ENCODE data around the gene USP44.
"Not testable (repeated sequence)": the region's sequence is repeated elsewhere in the genome, so short reads cannot be mapped to it uniquely, and the experiment has no call there.

Gene USP44

DNA sequence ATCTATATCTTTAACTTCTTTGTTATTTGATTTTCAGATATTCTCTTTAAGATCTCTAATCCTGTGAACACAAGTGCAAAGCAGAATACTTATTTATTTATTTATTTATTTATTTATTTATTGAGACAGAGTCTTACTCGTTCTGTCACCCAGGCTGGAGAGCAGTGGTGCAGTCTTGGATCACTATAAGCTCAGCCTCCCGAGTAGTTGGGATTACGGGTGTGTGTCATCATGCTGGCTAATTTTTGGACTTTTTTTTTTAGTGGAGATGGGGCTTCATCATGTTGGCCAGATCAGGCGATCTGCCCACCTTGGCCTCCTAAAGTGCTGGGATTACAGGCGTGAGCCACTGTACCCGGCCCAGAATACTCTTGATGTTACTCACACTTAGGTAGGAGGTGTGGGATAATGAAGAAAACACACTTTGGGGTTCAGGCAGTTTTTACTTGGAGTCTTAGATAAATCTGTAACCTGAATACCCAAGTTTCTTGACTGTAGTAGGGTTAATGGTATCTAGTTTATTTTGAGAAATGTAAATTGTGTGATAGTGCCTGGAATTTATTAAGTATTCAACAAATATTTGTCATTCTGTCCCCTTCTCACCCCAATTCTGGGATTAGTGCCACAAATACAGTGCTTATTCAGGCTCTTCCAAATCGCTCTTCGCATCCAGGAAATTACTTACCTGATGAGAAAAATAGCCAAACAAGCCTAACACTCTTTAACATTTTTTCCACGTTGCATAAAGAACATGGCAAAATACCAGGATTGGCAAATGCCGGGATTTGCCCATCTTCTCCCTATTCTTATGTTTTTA lies 44.4 kb downstream of the USP44 start:
- DNase-seq (ENCODE audit: low spot score), result no peak

DNA sequence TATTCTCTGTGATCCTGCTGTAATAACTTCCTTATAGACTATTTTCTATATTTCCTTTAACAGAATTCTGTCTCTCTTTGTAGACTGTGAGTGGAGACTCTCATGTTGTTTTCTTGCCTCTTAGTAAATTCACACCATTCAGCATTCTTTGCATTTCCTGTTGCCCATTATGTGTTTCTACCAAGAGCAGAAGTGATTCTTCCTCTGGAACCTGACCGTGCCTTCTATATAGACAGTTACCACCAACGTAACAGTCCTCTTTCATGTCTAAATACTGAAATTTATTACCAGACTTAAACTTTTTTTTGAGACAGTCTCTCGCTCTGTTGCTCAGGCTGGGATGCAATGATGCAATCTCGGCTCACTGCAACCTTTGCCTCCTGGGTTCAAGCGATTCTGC lies 46.2 kb downstream of the USP44 start:
- DNase-seq (ENCODE audit: low spot score), result no peak

GRCh38 chr12:95504140-95504539 lies 47.1 kb downstream of the USP44 start:
- no peak for DNase-seq (ENCODE audit: low spot score)

GRCh38 chr12:95499772-95500171 lies 51.5 kb downstream of the USP44 start:
- DNase-seq (ENCODE audit: low spot score), result no peak

GRCh38 chr12:95498968-95499367 lies 52.3 kb downstream of the USP44 start:
- DNase-seq (ENCODE audit: low spot score), result no peak

DNA sequence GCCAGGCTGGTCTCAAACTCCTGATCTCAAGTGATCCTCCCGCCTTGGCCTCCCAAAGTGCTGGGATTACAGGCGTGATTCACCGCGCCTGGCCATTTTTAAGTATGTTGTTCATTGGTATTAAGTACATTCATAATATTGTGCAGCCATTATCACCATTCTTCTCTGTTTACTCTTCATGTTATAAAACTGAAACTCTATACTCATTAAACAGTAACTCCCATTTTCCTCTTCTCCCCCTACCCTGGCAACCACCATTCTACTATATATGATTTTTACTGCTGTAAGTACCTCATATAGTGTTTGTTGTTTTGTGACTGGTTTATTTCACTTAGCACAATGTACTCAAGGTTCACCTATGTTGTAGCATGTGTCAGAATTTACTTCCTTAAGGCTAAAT lies 54.2 kb downstream of the USP44 start:
- DNase-seq (ENCODE audit: low spot score), result no peak

DNA sequence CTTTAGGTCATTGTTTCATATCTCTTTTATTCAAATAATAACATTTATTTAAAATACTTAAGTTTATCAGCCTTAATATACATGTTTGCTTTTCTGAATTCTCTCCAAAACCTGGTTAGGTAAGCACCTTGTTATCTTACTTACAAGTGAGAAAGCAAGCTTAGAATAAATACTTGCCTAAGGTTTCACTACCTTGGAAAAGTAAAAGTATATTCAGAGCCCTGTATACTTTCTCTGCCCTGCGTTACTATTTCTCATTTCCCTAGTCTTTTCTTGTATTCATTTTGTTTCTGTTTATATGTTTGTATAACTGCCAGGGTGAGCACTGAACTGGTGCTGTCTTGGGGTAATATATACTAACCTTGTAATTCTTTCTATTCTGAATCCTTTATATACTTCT lies 55.8 kb downstream of the USP44 start:
- DNase-seq (ENCODE audit: low spot score), result no peak

- no peak for DNase-seq (ENCODE audit: low spot score)
Observed at GRCh38 chr12:95494888-95495287, 56.4 kb downstream of the USP44 start.

DNA sequence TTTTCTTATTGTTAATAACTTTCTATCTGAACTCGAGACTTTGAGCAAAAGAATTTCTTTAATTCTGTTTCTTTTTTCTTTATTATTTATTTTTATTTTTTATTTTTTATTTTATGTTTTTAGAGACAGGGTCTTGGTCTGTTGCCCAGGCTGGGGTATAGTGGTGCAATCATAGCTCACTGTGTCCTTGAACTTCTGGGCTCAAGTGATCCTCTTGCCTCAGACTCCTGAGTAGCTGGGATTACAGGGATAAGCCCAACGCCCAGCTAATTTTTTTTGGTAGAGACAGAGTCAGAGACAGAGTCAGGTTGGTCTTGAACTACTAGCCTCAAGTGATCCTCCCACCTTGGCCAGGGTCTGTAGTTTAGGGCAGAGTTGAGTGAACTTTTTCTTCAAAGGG lies 58.8 kb downstream of the USP44 start:
- no peak for DNase-seq (ENCODE audit: low spot score)

- DNase-seq (ENCODE audit: low spot score), result no peak
Observed at GRCh38 chr12:95487024-95487423, 64.3 kb downstream of the USP44 start.

- DNase-seq (ENCODE audit: low spot score), result no peak
Observed at GRCh38 chr12:95484524-95484923, 66.8 kb downstream of the USP44 start.

DNA sequence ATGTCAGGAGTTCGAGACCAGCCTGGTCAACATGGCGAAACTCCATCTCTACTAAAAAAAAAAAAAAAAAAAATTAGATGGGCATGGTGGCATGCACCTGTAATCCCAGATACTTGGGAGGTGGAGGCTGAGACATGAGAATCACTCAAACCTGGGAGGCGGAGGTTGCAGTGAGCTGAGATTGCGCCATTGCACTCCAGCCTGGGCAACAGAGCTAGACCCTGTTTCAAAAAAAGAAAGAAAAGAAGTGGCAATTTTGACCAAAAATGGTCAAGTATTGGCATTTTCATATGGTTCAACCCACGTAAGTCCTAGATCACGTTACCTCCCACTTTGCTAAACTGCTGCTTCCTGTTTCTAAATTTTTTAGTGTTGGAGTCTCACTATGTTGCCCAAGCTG lies 68.7 kb downstream of the USP44 start:
- DNase-seq (ENCODE audit: low spot score), result not testable (repeated sequence)

GRCh38 chr12:95481888-95482287 lies 69.4 kb downstream of the USP44 start:
- DNase-seq (ENCODE audit: low spot score), result no peak

GRCh38 chr12:95481072-95481471 lies 70.2 kb downstream of the USP44 start:
- DNase-seq (ENCODE audit: low spot score), result no peak

- no peak for DNase-seq (ENCODE audit: low spot score)
Observed at GRCh38 chr12:95480230-95480629, 71.0 kb downstream of the USP44 start.

GRCh38 chr12:95474660-95474958 lies 76.7 kb downstream of the USP44 start:
- peak; percentile 4 for DNase-seq (ENCODE audit: low spot score)

GRCh38 chr12:95473884-95474659 lies 77.2 kb downstream of the USP44 start, which contains the start of gene METAP2:
Gene METAP2, plus strand, starts transcription at chr12:95474152. Its CDS starts 28 bp downstream, at chr12:95474180.
- DNase-seq (ENCODE audit: low spot score), result peak; percentile 97

DNA sequence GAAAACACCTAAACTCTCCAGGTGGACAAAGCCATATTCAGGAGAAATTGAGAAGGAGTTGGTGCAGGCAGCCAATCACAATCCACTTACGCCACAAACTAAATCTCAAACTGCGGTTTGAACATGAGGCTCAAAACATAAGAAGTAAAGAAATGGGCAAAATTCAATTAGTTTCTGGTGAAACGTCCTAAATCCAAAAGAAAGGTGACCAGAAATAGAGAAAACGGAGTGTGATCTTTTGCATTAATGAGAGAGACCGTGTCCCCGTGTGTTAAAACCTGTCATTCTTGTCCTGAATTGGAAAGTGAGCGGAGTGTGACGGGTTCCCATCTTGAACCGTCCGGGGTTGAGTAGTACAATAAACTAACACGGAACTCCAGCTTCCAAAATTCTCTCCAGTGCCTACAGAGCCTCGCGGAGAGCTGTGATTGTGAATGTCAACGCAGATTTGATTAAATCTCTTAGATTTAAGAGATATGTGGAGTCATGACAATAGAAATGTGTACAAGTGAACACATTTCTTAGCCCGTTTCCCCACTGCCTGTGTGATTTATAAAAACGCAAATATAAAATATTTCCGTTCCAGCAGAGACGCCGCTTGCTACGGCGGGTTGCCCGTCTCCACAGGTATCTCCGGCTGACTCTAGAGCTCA lies 77.9 kb downstream of the USP44 start:
- peak; percentile 37 for DNase-seq (ENCODE audit: low spot score)

GRCh38 chr12:95470300-95470699 lies 81.0 kb downstream of the USP44 start:
- no peak for DNase-seq (ENCODE audit: low spot score)
